ENCODE results near the gene HMGCS2.

GRCh38 chr1:119797606-119798005 is 28.9 kb upstream of the HMGCS2 start:
- TF ChIP-seq, protein P1, sequence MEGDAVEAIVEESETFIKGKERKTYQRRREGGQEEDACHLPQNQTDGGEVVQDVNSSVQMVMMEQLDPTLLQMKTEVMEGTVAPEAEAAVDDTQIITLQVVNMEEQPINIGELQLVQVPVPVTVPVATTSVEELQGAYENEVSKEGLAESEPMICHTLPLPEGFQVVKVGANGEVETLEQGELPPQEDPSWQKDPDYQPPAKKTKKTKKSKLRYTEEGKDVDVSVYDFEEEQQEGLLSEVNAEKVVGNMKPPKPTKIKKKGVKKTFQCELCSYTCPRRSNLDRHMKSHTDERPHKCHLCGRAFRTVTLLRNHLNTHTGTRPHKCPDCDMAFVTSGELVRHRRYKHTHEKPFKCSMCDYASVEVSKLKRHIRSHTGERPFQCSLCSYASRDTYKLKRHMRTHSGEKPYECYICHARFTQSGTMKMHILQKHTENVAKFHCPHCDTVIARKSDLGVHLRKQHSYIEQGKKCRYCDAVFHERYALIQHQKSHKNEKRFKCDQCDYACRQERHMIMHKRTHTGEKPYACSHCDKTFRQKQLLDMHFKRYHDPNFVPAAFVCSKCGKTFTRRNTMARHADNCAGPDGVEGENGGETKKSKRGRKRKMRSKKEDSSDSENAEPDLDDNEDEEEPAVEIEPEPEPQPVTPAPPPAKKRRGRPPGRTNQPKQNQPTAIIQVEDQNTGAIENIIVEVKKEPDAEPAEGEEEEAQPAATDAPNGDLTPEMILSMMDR (IDR thresholded peaks at IDR 0.05) = no peak
- TF ChIP-seq EZH2 (IDR thresholded peaks at IDR 0.05; ENCODE audit: borderline replicate concordance, insufficient read depth, low read depth, low read length, poor library complexity, severe bottlenecking) = no peak
